KOPT-K1 (cell line): ENCODE measurements around the gene INSIG2.

Experiments
- H3K27ac ChIP-seq: fragments of 200-600 bp; sonication (generic); 2 replicates; pipeline ENCODE4 v1.5.1; 2016; ENCODE audit warnings: antibody characterized with exemption, mild to moderate bottlenecking, low read depth, low read length; ENCODE audit not compliant: poor library complexity, severe bottlenecking
- H3K36me3 ChIP-seq: fragments of 200-600 bp; sonication (generic); 2 replicates; pipeline ENCODE4 v1.5.1; 2017; ENCODE audit warnings: antibody characterized with exemption, mild to moderate bottlenecking, low read length, moderate library complexity; ENCODE audit not compliant: insufficient read depth
- H3K9me3 ChIP-seq: fragments of 200-600 bp; sonication (generic); 2 replicates; pipeline ENCODE4 v1.5.1; 2017; ENCODE audit warnings: antibody characterized with exemption, low read length, mild to moderate bottlenecking; ENCODE audit not compliant: insufficient read depth, poor library complexity, severe bottlenecking

INSIG2 gene

DNA sequence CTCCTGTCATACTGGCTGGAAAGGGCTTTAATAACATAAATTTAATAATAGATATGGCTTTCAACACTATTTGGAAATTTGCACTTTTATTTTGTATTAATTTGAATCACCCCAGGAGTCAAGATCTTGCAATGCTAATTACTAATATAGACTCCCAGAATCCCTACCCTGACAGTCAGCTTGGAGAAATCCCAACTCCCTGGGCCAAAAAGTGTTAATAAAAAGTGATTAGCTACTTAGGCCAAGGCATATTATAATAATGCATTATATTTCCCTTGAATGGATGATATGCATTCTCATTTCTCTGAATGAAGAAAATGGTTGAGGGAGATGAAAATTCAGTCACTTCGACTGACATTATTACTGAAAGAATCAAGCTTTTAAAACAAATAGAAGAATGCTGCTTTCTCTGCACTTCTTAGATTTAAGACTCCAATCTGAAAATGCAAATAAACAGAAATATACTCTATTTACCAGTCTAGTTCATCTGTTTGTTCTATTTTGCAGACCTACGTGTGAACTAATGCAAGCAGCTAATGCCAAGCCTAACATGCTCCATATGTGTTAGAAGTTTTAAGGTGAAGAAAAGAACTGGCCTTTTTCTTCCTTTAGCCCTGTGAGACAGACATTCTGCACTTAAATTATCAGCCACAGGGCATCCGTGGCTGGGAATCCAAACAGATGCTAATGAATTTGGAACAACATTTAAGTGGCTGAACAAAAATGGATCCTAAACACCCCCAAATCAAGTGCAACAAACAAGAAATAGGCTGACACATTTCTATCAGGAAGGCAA is 33.9 kb upstream of the INSIG2 start:
- no peaks in the 10 kb centered on the region for H3K36me3 ChIP-seq
- H3K27ac ChIP-seq: no peak overlapping the region

DNA sequence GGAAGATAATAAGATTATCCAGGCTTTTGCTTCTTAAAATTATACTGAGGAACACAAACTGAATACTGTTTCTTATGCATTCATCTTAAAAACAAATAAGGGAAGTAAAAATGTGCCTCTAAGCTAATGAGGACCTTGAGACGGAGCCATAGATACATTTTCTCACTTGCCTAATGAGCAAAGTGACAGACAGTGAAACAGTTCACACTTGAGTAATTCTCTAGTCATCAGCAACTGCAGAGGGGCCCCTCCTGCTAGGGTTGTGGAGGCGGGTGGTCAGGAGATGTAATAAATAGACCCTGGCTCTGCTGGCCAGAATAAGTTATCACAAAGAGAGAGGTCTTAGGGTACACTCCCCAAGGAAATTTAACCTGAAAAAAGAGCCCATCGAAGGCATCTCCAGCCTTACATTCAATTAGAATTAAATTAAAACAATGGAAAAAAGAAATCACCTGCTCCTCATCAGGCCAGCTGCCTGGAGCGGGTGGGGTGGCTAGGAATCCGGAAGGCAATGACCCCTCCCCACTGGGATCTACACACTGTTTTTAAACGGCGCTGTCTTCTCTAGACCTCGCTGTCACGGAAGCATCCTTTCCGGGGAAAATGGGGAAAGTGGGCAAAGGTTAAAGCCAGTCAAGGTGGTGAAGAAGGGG is 32.6 kb upstream of the INSIG2 start:
- no peaks in the 10 kb centered on the region for H3K36me3 ChIP-seq
- no peak overlapping the region for H3K27ac ChIP-seq
- no peaks in the 10 kb centered on the region for H3K9me3 ChIP-seq

More for the DNA sequence above, 33.9 kb upstream of the INSIG2 start:
- no peaks in the 10 kb centered on the region for H3K9me3 ChIP-seq

DNA sequence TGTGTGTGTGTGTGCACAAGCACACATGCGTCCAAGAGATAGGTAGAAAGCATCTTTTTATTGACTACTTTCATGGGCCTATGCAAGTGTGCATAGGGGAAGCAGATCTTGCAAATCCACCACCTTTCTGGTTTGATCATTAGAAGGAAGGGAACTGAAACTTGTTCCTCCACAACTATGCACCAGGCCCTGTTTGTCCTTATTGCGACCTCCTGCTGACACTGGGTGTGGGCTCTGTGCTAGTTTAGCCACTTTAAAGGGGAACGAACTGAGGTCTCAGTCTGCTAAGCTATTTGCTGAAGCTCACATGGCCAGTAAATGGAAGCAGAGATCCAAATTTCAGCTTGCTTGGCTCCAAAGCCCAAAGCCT is 32.1 kb upstream of the INSIG2 start:
- H3K36me3 ChIP-seq: no peaks in the 10 kb centered on the region
- H3K27ac ChIP-seq: no peak overlapping the region
- H3K9me3 ChIP-seq: no peaks in the 10 kb centered on the region

DNA sequence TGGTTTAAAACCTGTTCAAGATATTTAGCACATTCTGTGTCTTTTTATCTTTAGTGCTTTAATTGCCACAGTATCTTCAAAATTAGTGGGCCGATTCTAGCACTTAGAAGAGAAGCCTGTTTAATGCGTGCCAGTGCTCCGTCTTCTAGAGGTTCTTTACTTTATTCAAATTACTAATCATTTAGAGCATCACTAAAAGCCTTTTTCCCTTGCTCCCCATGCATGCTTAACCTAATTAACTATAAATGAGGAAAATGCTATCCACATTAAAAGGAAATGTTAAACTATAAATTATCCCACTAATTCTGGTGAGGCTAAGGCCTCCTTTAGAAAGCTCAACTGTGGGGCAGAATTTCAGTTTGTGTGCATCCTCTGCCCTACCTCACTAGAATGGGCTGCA is 31.5 kb upstream of the INSIG2 start:
- Histone ChIP-seq H3K9me3 (no peaks in the 10 kb centered on the region), H3K27ac (no peak overlapping the region)

DNA sequence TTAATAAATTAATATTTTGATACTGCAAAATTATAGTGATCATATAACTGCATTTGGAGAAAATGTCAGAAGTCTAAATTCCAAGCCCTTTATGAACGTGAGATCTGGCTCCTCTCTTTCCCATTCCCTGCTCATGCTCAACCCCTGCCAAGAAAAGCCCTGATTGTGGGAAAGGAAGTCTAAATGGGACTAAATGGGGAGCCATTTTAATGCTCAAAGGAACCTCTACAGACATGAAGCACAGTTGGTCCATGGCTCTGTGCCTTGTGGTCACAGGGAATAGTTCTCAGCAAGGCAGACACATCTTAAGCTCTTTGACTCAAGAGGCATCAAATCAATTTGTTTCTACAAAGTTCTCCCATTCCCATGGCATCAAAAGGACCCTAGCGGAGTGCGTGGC is 29.3 kb upstream of the INSIG2 start:
- Histone ChIP-seq H3K9me3 (no peaks in the 10 kb centered on the region), H3K27ac (no peak overlapping the region), H3K36me3 (no peaks in the 10 kb centered on the region)

More for the DNA sequence above, 31.5 kb upstream of the INSIG2 start:
- H3K36me3 ChIP-seq: no peaks in the 10 kb centered on the region

DNA sequence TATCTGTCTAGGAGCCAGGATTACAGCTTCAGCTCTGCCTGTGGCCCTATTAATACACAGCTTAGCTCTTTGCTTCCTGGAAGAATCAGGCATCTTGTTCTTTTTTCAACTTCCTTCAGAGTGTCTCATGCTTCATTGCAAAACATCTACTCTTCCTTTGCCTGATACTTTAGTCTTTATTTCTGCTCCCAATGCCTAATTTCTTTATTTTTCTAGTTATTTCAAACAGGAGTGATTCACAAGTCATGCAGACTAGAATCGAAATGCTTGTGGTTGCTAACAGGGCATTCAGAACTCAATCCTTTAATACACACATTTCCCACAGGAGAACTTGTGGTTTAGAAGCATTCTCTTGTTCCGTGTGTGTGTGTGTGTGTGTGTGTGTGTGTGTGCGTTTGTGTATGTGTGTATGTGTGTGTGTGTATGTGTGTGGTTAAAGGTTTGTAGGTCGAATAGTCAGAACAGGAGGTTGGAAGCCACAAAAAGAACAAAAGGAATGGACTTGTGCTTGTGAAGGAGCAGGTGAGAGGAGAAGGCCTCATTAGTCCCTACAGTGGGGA is 28.3 kb upstream of the INSIG2 start:
- H3K27ac ChIP-seq: no peak overlapping the region

DNA sequence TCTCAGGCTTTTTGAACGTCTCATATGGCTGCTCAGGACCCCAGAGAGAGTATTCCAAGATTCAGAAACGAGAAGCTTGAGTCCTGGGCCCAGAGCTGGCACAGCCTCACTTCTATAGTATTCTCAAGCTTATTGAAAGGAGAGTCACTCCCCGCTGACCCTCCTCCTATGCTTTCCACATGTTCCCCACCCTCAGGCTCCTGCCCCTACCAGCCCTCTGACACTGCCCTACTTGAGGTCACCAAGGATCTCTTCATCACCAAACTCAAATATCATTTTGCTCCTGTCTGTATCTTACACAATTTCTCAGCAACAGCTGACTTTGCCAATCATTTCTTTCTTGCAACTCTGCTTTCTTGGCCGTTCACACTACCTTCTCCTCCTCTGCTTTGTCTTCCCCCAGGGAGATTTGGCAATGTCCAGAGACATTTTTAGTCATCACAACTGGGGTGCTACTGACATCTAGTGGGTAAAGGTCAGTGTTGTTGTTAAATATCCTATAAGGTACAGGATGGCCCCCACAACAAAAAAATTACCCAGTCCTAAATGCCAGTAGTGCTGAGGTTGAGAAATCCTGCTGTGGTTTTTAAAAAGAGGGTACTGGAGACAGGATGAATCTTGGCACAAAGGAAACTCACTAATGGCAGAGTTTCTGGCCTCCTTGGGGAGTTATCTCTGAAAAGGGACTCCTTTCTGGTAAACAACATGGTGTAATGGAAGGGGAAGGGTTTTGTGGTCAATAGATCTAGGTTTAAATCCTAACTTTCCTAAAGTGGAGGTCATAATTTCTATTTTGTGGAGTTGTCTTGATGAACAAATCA is 26.9 kb upstream of the INSIG2 start:
- no peaks in the 10 kb centered on the region for H3K9me3 ChIP-seq
- no peak overlapping the region for H3K27ac ChIP-seq

More for the DNA sequence above, 28.3 kb upstream of the INSIG2 start:
- Histone ChIP-seq H3K9me3 (no peaks in the 10 kb centered on the region), H3K36me3 (no peaks in the 10 kb centered on the region)

DNA sequence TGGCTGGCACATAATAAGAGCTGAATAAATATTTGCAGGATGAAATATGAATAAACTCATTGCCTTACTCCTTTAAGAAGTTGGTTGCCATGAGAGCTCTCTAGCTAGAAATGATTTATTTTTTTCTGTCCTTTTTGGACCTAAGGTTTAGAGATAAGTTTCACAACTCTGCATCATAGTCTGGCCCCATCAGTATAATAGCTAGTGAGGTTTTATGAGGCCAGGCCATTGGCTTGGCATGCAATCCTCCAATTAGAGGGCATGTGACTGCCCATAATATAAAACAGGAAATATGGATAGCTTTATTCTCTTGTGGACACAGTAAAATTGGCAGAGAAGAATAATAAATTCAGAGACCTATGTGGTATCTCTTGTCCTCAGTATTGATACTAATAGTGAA is 26.2 kb upstream of the INSIG2 start:
- Histone ChIP-seq H3K9me3 (no peaks in the 10 kb centered on the region), H3K36me3 (no peaks in the 10 kb centered on the region), H3K27ac (no peak overlapping the region)

More for the DNA sequence above, 26.9 kb upstream of the INSIG2 start:
- no peaks in the 10 kb centered on the region for H3K36me3 ChIP-seq

DNA sequence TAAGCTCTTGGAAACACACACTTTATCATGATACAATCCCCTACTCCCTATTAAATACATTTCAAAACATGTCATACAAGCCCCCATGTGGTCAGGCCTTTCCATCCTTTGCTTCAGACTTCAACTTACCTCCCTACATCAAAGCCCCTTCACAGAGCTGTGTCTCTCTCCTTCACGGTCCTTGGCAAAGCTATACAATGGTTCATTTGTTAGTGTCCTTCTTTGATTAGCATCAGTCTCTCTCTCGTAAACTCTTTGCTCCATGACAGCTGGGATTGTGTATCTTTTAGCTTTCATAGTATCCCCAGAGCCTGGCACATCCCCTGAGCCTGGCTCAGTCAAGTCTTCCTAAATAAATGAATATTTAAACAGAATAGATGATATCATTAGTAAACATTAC is 25.6 kb upstream of the INSIG2 start:
- Histone ChIP-seq H3K36me3 (no peaks in the 10 kb centered on the region), H3K27ac (no peak overlapping the region), H3K9me3 (no peaks in the 10 kb centered on the region)

DNA sequence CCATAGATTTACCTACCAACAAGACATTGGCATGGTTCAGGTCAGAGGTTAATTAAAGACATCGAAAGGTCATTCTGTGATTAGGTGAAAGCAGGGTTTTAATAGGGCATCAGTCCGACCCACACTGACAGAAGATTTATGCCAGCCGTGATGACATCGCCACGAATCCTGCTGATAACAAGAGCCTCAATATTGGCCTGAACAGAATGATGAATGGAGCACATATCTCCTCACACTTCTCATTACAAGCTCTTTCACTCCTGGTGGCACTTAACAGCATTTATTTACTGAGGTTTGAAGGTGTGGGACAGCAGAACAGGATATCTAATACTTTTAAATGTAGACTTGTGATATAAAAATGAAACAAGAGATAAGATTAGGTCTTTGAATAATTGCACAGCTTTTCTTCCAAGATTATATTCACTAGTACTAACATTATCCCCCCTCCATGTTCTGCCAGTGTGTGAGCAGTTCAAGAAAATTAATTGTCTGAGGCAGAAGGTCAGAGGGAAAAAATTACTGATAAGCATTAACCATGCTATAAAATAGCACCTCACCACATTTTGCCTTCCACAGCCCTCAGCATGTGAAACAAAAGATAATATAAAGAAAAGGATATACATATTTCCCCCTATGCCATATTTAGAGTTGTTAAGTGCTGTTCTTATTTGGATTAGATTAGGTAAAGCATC is 23.1 kb upstream of the INSIG2 start:
- H3K9me3 ChIP-seq: no peaks in the 10 kb centered on the region
- H3K36me3 ChIP-seq: no peaks in the 10 kb centered on the region
- no peak overlapping the region for H3K27ac ChIP-seq

DNA sequence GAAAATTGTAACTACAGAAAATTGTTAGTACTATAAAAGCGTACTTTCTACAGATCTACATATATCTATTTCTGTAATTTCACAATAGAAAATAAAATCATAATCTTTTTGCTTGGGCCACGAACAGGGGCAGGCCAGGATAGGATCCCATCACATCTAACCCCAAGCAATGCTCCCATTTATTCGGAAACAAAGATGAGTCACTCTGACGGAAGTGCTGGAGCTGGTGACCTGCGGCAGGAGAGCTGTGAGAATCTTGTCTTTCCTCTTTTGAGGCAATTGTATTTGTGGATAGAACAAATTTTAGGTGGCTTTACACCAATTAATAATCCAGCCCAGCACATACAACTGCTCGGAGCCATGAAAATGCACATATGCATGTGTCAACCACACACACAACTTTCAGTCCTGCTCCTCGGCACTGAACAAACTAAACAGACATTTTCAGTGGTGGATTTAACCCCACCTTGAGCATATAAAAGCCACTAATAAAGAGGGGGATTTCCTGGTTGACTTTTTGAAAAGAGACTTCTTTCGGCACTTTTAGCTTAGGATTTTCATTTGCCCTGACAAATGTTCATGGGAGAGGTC is 22.3 kb upstream of the INSIG2 start:
- Histone ChIP-seq H3K36me3 (no peaks in the 10 kb centered on the region), H3K9me3 (no peaks in the 10 kb centered on the region), H3K27ac (no peak overlapping the region)

DNA sequence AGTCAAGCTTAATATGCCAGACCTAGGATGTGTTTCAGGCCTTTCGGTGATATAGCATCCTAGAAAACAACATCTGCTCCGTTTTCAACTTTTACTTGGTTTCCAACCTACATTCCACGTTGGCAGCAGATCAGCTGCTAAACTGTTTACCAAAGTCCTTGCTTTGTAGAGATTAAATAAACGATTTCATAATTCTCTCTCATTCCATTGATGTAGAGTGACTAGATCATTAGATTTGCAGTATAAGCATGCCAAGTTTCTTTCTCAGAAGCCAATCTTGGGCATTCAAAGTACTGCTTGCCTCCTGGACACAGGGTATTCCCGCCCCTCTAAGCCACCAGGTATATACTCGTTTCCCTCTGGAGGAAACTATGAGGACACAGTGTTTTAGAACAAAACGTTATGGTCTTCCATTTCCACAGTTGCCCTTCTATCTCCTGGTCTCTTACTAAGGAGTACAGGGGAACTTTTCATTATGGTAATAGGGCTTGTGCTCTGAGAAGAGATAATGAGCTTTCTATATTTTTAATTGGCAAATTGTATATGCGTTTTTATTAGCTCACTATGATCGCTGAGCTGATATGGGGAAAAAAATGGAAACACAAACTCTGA is 10.5 kb upstream of the INSIG2 start:
- Histone ChIP-seq H3K9me3 (no peaks in the 10 kb centered on the region), H3K27ac (no peak overlapping the region), H3K36me3 (no peaks in the 10 kb centered on the region)

DNA sequence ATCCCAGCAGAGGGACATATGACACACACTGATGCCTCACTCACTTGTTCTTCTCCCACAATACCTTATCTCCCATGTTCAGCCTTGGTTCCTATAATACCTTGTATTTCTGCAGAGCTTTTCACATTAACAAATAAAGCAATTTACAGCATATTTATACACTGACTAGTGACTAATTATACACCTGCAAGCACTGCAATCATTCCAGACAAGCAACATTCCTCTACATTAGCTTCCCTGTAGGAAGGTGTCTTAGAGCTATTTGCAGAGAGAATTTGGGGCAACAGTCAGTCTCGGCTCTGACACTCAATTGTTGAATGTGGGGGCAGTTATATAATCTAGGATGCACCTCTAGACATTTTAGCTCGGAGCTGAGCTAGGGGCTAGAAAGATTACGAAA is 9.5 kb upstream of the INSIG2 start:
- H3K9me3 ChIP-seq: no peaks in the 10 kb centered on the region
- no peaks in the 10 kb centered on the region for H3K36me3 ChIP-seq
- H3K27ac ChIP-seq: no peak overlapping the region

DNA sequence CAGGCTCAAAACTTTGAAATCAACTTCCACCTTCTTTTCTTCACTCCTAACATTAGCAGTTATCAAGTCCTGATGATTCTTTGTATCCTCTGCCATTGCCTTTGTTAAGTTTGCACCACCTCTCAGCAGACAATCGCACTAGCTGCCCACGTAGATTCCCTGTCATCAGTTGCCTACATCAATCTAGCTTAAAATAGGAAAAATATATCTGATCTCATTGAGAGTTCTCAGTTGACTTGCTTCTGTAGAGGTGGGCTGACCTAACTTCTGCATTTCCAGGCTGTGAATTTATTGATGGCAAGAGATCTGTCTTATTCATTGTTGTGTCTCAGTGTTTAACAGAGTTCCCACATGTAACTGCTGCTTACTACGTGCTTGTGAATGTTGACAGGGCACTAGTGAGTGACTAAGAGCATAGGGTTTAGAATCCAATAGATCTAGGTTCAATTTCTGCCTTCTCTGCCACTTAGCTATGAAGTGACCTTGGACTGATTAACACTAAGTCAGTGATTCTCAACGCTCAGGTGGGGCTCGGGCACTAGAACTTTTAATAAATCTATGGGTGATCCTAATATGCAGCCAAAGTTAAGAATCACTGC is 3.7 kb upstream of the INSIG2 start:
- Histone ChIP-seq H3K27ac (no peak overlapping the region), H3K36me3 (no peaks in the 10 kb centered on the region), H3K9me3 (no peaks in the 10 kb centered on the region)
